KBM-7 (cell line): ENCODE measurements around the gene GFRA1.

ENCODE experiments used
- DNase-seq: peaks from one replicate; pipeline ENCODE4 v3.0.0-alpha.2; 2015
- in situ Hi-C: fragments of 300-500 bp; cut with MboI; formaldehyde crosslinking; loops from 2 replicates; pipeline ENCODE4 v1.14.3; 2020; ENCODE audit warnings: low sequenced_read_pairs, low pct_unique_long_range_greater_than_20kb, mixed read lengths

GFRA1 gene

GRCh38 chr10:116246263-116246662 lies 26.7 kb downstream of the GFRA1 start:
- in situ Hi-C loops: no loop called here
- no peak for DNase-seq

- no peak for DNase-seq
- in situ Hi-C loops: no loop called here
Observed at GRCh38 chr10:116245156-116245555, 27.9 kb downstream of the GFRA1 start.

- in situ Hi-C loops: no loop called here
- no peak for DNase-seq
Observed at GRCh38 chr10:116241642-116242410, 31.2 kb downstream of the GFRA1 start.

GRCh38 chr10:116241085-116241484 lies 31.9 kb downstream of the GFRA1 start:
- in situ Hi-C loops: no loop called here
- DNase-seq: no peak

- in situ Hi-C loops: no loop called here
- DNase-seq: no peak
Observed at GRCh38 chr10:116240157-116240950, 32.7 kb downstream of the GFRA1 start.

GRCh38 chr10:116239229-116239628 lies 33.8 kb downstream of the GFRA1 start:
- in situ Hi-C loops: no loop called here
- DNase-seq: no peak

- no peak for DNase-seq
- in situ Hi-C loops: no loop called here
Observed at GRCh38 chr10:116237970-116238369, 35.0 kb downstream of the GFRA1 start.

GRCh38 chr10:116237260-116237659 lies 35.7 kb downstream of the GFRA1 start:
- in situ Hi-C loops: no loop called here
- no peak for DNase-seq

GRCh38 chr10:116233230-116233629 lies 39.8 kb downstream of the GFRA1 start:
- in situ Hi-C loops: no loop called here
- DNase-seq: no peak

- in situ Hi-C loops: no loop called here
- no peak for DNase-seq
Observed at GRCh38 chr10:116232613-116233012, 40.4 kb downstream of the GFRA1 start.

- DNase-seq: no peak
- in situ Hi-C loops: no loop called here
Observed at GRCh38 chr10:116226766-116227165, 46.2 kb downstream of the GFRA1 start.

- in situ Hi-C loops: no loop called here
- no peak for DNase-seq
Observed at GRCh38 chr10:116226053-116226452, 47.0 kb downstream of the GFRA1 start.

GRCh38 chr10:116223289-116223688 lies 49.7 kb downstream of the GFRA1 start:
- no peak for DNase-seq
- in situ Hi-C loops: no loop called here

GRCh38 chr10:116221053-116221452 lies 52.0 kb downstream of the GFRA1 start:
- in situ Hi-C loops: no loop called here
- DNase-seq: no peak

GRCh38 chr10:116216676-116217075 lies 56.3 kb downstream of the GFRA1 start:
- no peak for DNase-seq
- in situ Hi-C loops: no loop called here

- in situ Hi-C loops: no loop called here
- DNase-seq: no peak
Observed at GRCh38 chr10:116215651-116216050, 57.4 kb downstream of the GFRA1 start.

- in situ Hi-C loops: no loop called here
- DNase-seq: no peak
Observed at GRCh38 chr10:116211682-116212081, 61.3 kb downstream of the GFRA1 start.

- in situ Hi-C loops: no loop called here
Observed at GRCh38 chr10:116210588-116211346, 62.2 kb downstream of the GFRA1 start.

GRCh38 chr10:116209781-116210180 lies 63.2 kb downstream of the GFRA1 start:
- in situ Hi-C loops: no loop called here
- DNase-seq: no peak

More at GRCh38 chr10:116210588-116211346, 62.2 kb downstream of the GFRA1 start:
- no peak for DNase-seq
